BLaER1 (cell line): ENCODE data around the gene CASKIN1.

Experiments used
- H3K27ac ChIP-seq: shearing (Covaris generic); formaldehyde crosslinking; 2 replicates; pipeline ENCODE4 v1.8.1; 2022
- H3K27me3 ChIP-seq: shearing (Covaris generic); formaldehyde crosslinking; 2 replicates; pipeline ENCODE4 v1.8.1; 2022
- H3K36me3 ChIP-seq: shearing (Covaris generic); formaldehyde crosslinking; 2 replicates; pipeline ENCODE4 v1.8.1; 2022
- H3K4me1 ChIP-seq: shearing (Covaris generic); formaldehyde crosslinking; 2 replicates; pipeline ENCODE4 v1.8.1; 2022
- H3K4me2 ChIP-seq: shearing (Covaris generic); formaldehyde crosslinking; 2 replicates; pipeline ENCODE4 v1.8.1; 2022
- H3K4me3 ChIP-seq: shearing (Covaris generic); formaldehyde crosslinking; 2 replicates; pipeline ENCODE4 v1.8.1; 2022
- H3K9ac ChIP-seq: shearing (Covaris generic); formaldehyde crosslinking; 2 replicates; pipeline ENCODE4 v1.8.1; 2022
- H3K9me3 ChIP-seq: shearing (Covaris generic); formaldehyde crosslinking; 2 replicates; pipeline ENCODE4 v1.8.1; 2022
- H4K20me1 ChIP-seq: shearing (Covaris generic); formaldehyde crosslinking; 2 replicates; pipeline ENCODE4 v1.8.1; 2022
- Cebpa-rat ChIP-seq: shearing (Covaris generic); IDR thresholded peaks from 2 replicates; pipeline ENCODE4 v1.8.1; 2022

Gene CASKIN1

DNA sequence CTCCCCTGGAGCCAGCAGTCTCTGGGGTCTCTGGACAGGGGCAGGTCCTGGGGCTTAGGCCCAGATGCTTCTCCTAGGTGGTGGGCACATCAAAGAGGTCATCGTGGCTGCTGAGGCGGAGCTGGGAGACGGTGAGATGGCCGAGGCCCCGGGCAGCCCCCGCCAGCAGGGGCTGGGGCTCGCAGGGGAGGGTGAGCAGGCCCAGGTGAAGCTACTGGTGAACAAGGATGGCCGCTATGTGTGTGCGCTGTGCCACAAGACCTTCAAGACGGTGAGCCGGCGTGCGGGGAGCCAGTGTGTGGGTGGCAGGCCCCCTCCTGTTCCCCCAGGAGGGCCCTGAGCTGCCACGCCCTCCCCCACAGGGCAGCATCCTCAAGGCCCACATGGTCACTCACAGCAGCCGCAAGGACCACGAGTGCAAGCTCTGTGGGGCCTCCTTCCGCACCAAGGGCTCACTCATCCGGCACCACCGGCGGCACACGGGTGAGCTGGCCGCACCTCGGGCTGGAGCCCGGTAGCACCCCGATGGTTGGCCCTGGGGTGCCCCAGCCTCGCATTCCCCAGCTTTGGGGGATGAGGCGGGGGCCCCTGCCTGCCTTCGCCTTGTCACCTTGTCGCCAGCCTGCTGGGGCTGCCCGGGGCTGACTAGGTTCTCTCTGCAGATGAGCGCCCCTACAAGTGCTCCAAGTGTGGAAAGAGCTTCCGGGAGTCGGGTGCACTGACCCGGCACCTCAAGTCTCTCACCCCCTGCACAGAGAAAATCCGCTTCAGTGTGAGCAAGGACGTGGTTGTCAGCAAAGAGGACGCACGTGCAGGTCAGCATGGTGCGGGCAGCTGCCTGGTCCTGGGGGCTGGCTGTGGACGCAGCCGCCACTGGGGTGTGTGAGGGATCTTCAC is 35.9 kb upstream of the CASKIN1 start:
- Histone ChIP-seq H3K4me3 (no peak overlapping the region), H3K27me3 (peaks cover 13% of the 10 kb centered on the region), H3K4me2 (no peak overlapping the region), H3K36me3 (peaks cover 93% of the 10 kb centered on the region), H3K9me3 (no peaks in the 10 kb centered on the region), H3K4me1 (peaks cover 14% of the 10 kb centered on the region), H3K27ac (no peak overlapping the region), H4K20me1 (peaks cover 94% of the 10 kb centered on the region), H3K9ac (no peak overlapping the region)
- TF ChIP-seq Cebpa-rat = no peak

DNA sequence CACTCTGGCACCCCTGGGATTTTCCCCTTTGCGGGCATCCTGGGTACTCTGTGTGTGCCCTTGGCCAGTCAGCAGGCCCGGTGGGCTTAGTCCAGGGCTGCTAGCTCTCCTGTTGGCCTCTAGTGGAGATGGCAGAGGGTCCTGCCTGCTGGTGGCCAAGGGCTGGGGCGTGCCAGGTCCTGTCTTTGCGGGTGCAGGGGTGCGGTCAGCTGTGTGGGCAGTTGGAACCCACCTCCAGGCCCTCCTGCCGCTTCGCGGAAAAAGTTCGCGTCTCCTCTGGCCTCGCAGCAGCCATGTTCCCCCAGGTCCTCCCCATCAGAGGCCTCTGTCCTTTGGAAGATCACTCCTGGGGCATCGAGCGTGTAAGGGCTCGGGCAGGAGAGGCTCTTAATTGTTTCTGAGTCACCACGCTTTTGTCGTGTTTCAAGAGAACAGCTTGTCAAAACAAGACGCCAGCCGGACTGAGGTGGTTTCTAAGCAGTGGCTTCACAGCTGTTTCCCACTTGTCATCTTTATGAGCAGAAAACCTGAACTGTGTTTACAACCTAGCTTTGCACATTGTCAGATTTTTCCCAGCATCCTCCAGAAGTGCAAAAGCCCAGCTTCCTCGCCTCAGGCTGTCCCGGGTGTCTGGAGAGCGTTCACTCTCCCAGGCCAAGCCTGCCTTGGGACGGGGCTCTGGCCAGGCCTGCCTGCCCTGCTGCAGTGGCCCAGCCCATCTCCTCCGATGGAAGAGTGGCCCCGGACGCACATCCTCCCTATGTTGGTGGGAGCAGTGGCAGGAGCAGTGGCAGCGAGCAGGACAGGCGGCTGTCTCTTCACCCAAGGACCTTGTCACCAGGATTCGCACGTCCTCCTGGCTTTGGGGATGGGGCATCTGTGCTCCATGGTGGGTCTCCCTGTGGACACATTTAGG is 34.9 kb upstream of the CASKIN1 start:
- H3K4me2 ChIP-seq = no peak overlapping the region
- peaks cover 95% of the 10 kb centered on the region for H4K20me1 ChIP-seq
- H3K9me3 ChIP-seq = no peaks in the 10 kb centered on the region
- H3K36me3 ChIP-seq = peaks cover 96% of the 10 kb centered on the region
- H3K4me1 ChIP-seq = peaks cover 19% of the 10 kb centered on the region
- no peak for TF ChIP-seq Cebpa-rat
- H3K9ac ChIP-seq = no peak overlapping the region
- H3K27me3 ChIP-seq = peaks cover 2% of the 10 kb centered on the region
- H3K4me3 ChIP-seq = no peak overlapping the region
- no peak overlapping the region for H3K27ac ChIP-seq

DNA sequence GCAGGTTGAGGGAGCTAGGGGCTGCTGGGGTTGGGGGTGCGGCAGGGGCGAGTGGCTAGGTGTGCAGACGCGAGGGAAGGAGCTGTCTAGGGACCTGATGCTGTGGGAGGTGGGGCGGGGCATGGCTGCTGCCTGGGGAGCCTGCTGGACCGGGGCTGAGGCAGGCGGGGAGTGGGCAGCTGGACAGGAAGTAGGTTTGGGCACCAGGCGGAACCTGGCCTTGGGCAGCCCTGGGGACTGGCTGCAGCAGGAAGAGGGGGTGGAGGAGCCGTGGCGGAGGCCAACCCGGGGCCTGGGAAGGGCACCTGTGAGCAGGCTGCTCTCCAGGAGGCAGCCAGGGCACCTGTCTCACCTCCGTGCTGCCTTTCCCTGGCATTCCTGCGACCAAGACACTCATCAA is 34.0 kb upstream of the CASKIN1 start:
- no peak for TF ChIP-seq Cebpa-rat
- H3K4me3 ChIP-seq = no peak overlapping the region
- H3K27me3 ChIP-seq = no peaks in the 10 kb centered on the region
- H3K4me1 ChIP-seq = peaks cover 28% of the 10 kb centered on the region
- no peak overlapping the region for H3K27ac ChIP-seq
- H3K9me3 ChIP-seq = no peaks in the 10 kb centered on the region
- no peak overlapping the region for H3K4me2 ChIP-seq
- H3K36me3 ChIP-seq = peaks cover 90% of the 10 kb centered on the region
- no peak overlapping the region for H3K9ac ChIP-seq
- H4K20me1 ChIP-seq = peaks cover 95% of the 10 kb centered on the region

DNA sequence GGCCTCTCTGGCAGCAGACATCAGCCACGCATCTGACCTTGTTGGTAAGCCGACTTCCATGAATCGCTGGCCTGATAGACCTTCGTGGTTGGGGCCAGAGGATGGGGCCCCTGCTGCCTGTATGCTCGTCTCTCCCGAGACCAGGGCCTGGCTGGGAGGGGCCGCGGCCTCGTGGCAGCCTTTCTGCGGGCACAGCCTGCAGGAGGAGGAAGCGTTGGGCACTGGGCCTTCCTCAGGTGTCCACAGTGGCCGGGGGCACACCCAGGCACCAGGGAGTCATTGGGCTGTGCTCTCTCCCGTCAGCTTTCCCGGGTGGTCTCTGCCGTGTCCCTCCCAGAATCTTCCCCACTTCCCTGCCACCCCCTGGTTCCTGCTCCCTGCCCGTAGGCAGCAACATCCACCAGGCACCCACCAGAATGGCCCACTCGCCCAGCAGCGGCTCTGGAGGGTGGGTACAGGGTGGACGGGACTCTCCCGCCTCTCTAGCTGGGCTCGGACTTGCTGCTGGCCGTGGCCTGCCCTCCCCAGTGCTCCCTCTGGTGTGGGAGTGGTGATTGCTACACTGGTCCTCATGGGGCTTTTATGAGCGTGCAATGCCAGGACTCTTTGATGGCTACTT is 33.3 kb upstream of the CASKIN1 start:
- Histone ChIP-seq H4K20me1 (peaks cover 95% of the 10 kb centered on the region), H3K27ac (no peak overlapping the region), H3K4me1 (peaks cover 35% of the 10 kb centered on the region), H3K27me3 (no peaks in the 10 kb centered on the region), H3K9ac (no peak overlapping the region), H3K4me2 (no peak overlapping the region), H3K36me3 (peaks cover 84% of the 10 kb centered on the region), H3K9me3 (no peaks in the 10 kb centered on the region), H3K4me3 (no peak overlapping the region)
- TF ChIP-seq Cebpa-rat = no peak

DNA sequence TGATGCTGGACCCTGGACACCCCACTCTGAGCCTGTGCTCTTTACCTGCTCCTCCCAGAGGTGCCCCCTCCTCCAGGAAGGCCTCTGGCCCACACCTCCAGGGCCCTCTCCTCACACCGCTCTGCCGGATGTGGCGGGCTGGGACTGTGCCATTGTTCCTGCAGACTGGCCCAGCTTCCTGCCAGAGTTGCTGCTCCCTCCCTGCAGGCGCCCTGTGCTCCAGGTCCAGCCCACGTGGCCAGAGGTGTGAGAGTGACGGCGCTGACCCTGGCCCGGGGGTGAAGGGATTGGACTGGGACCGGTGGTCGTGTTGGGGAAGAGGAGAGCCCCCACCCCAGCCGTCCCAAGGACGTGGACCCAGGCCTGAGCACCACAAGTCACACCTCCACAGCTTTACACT is 32.7 kb upstream of the CASKIN1 start:
- no peak for TF ChIP-seq Cebpa-rat
- Histone ChIP-seq H3K4me2 (no peak overlapping the region), H3K9ac (no peak overlapping the region), H3K4me3 (no peak overlapping the region), H3K4me1 (peaks cover 36% of the 10 kb centered on the region), H3K9me3 (no peaks in the 10 kb centered on the region), H4K20me1 (peaks cover 97% of the 10 kb centered on the region), H3K27me3 (no peaks in the 10 kb centered on the region), H3K36me3 (peaks cover 79% of the 10 kb centered on the region), H3K27ac (no peak overlapping the region)

DNA sequence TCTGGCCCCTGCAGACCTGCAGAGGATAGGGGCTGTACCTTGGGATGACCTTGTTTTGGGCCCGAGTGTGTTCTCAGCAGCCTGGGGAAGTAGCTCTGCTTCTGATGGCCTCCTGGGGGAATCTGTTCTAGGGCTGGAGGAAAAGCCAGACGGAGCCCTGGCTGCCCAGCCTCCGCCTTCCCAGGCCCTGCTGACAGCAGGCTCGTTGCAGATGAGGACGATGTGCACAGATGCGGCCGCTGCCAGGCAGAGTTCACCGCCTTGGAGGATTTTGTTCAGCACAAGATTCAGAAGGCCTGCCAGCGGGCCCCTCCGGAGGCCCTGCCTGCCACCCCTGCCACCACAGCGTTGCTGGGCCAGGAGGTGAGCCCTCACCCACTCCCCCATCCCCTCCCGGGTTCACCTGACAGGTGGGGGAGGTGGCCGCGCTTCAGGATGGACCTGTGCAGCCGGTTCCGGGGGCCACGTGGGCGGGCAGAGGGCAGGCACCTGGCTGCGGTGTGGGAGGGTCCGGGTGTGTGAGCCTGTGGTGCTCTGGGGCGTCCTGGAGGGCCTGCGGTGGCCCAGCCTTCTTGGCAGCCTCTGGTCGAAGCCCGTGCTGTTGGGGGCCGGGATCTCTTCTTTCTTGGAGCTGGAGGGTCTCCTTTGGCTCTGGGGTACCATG is 31.9 kb upstream of the CASKIN1 start:
- peaks cover 28% of the 10 kb centered on the region for H3K4me1 ChIP-seq
- H3K9ac ChIP-seq = 0 out of 2 replicates have a peak overlapping the region, but pooled peaks have one; percentile 24
- H3K36me3 ChIP-seq = peaks cover 71% of the 10 kb centered on the region
- no peak overlapping the region for H3K27ac ChIP-seq
- no peak overlapping the region for H3K4me2 ChIP-seq
- H3K9me3 ChIP-seq = no peaks in the 10 kb centered on the region
- no peak overlapping the region for H3K4me3 ChIP-seq
- no peak for TF ChIP-seq Cebpa-rat
- H4K20me1 ChIP-seq = peaks cover 93% of the 10 kb centered on the region
- no peaks in the 10 kb centered on the region for H3K27me3 ChIP-seq

DNA sequence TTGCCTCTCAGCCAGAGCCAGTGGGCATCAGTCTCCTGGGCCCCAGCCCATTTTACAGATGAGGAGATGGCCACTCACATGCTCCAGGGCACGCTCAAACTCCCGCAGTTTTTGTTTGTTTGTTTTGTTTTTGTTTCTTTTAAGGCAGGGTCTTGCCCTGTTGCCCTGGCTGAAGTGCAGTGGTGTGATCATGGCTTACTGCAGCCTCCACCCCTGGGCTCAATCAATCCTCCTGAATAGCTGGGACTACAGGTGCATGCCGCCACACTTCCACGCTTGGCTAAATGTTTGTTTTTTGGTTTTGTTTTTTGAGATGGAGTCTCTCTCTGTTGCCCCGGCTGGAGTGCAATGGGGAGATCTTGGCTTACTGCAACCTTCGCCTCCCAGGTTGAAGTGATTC is 30.5 kb upstream of the CASKIN1 start:
- no peak overlapping the region for H3K9ac ChIP-seq
- H3K27ac ChIP-seq = no peak overlapping the region
- H3K4me3 ChIP-seq = no peak overlapping the region
- no peaks in the 10 kb centered on the region for H3K27me3 ChIP-seq
- peaks cover 31% of the 10 kb centered on the region for H3K4me1 ChIP-seq
- H3K9me3 ChIP-seq = no peaks in the 10 kb centered on the region
- TF ChIP-seq Cebpa-rat = no peak
- H4K20me1 ChIP-seq = peaks cover 81% of the 10 kb centered on the region
- H3K4me2 ChIP-seq = no peak overlapping the region
- H3K36me3 ChIP-seq = peaks cover 57% of the 10 kb centered on the region

DNA sequence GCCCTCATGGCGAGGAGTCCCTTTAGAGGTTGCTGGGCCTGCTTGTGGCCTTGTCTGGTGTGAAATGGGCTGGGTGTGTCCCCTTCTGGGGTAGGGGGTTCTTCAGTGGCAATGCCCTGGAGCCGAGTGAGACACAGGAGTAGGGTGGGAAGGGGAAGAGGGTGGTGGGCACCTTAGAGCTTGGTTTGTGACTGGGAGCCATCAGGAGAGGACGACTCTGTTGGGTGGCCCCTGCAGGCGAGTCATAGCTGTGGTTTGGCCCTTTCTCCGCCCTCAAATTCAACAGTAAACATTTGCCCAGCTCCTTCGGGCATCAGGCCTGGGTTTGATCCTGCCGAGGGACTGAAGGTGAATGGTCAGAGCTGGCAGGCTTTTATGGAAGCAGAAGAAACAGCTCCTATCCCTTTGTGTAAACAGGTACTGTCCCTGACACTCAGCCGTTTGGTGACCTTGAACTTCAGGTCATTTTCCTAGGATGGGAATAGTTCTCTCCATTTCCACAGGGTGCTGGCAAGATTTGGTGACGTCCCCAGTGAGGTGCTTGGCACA is 29.9 kb upstream of the CASKIN1 start:
- H3K4me3 ChIP-seq = no peak overlapping the region
- H3K4me2 ChIP-seq = peak overlapping the region; percentile 14; the same call in 1 of the 2 replicates
- H3K36me3 ChIP-seq = peaks cover 51% of the 10 kb centered on the region

DNA sequence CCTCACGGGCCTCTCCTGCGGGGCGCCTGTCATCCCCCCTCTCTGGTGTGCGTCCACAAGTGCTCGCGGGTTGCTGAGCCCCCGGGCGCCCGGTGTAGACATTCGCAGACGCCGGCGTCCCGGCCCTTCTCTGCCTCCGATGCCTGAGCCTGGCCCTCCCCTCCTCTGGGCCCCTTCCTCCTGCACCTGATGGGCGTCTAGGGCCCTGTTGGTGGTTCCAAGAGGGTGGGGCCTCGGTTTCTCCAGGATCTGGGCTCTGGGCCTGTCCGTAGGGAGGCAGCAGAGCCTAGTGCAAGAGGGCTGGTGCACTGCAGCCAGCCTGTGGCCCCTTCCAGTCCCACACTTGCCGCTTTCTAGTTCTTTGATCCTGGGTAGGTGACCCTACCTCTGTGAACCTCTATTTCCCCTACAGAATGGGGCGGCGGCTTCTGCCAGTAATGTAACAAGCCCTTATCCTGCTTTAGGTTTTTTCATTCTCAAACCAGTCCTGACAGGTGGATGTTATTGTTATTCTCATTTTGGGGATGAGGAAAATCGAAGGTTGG is 27.6 kb upstream of the CASKIN1 start:
- H3K36me3 ChIP-seq = peaks cover 28% of the 10 kb centered on the region
- H3K27me3 ChIP-seq = no peaks in the 10 kb centered on the region
- TF ChIP-seq Cebpa-rat = no peak
- H3K9me3 ChIP-seq = no peaks in the 10 kb centered on the region
- H3K27ac ChIP-seq = peak overlapping the region; percentile 88
- peak overlapping the region; percentile 84 for H3K4me3 ChIP-seq
- peaks cover 53% of the 10 kb centered on the region for H4K20me1 ChIP-seq
- peaks cover 31% of the 10 kb centered on the region for H3K4me1 ChIP-seq
- peak overlapping the region; percentile 93 for H3K9ac ChIP-seq
- peak overlapping the region; percentile 84 for H3K4me2 ChIP-seq

More for the DNA sequence above, 29.9 kb upstream of the CASKIN1 start:
- TF ChIP-seq Cebpa-rat = no peak
- no peaks in the 10 kb centered on the region for H3K9me3 ChIP-seq
- H3K9ac ChIP-seq = peak overlapping the region; percentile 4; the same call in 1 of the 2 replicates
- peaks cover 31% of the 10 kb centered on the region for H3K4me1 ChIP-seq
- no peaks in the 10 kb centered on the region for H3K27me3 ChIP-seq
- H4K20me1 ChIP-seq = peaks cover 75% of the 10 kb centered on the region
- no peak overlapping the region for H3K27ac ChIP-seq
